C4-2B (cell line): ENCODE measurements around the gene TMED1.

Experiments used
- ZFX ChIP-seq: fragments of 450-650 bp; IDR thresholded peaks from 2 replicates; pipeline ENCODE4 v1.6.1; 2017
- TF ChIP-seq, protein P1 (sequence below): fragments of 450-650 bp; conservative IDR thresholded peaks from 2 replicates; pipeline ENCODE4 v1.5.1; 2017; ENCODE audit warnings: mild to moderate bottlenecking

DNA sequence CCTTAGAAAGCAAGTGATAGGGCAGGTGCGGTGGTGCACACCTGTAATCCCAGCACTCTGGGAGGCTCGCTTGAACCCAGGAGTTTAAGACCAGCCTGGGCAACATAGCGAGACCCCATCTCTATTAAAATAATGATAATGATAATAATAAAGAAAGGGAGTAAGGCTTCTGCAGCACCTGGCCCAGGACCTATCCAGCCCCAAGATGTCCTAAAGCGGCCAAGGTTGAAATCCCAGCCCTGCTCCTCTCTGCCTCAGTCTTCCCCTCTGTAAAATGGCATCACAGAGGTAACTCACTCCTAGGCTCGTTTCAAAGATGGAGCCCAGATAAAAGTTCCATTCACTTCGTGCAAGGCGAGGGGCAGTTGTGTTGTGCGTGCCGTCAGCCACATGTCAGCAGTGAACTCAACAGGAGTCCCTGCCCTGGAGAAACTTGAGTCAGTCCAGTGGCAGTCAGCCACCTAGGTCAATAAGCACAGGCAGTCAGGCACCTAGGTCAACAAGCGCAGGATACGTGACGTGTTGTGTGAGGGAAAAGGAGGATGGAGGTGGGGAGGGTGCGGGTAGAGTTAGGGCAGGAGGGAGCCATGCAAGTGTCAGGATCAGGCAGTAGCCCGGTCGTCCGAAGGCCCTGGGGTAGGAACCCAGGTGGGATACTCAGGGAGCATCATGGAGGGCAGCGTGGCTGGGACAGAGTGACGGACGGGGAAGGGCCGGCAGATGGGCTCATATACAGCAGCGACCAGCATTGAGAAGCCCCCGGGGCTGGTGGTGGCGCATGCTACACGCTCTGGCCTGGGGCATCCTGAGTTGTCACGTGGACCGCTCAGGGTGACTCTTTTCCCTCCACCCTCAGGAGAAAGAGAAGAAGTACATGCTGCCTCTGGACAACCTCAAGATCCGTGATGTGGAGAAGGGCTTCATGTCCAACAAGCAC lies 16.6 kb downstream of the TMED1 start:
- TF ChIP-seq, protein P1, sequence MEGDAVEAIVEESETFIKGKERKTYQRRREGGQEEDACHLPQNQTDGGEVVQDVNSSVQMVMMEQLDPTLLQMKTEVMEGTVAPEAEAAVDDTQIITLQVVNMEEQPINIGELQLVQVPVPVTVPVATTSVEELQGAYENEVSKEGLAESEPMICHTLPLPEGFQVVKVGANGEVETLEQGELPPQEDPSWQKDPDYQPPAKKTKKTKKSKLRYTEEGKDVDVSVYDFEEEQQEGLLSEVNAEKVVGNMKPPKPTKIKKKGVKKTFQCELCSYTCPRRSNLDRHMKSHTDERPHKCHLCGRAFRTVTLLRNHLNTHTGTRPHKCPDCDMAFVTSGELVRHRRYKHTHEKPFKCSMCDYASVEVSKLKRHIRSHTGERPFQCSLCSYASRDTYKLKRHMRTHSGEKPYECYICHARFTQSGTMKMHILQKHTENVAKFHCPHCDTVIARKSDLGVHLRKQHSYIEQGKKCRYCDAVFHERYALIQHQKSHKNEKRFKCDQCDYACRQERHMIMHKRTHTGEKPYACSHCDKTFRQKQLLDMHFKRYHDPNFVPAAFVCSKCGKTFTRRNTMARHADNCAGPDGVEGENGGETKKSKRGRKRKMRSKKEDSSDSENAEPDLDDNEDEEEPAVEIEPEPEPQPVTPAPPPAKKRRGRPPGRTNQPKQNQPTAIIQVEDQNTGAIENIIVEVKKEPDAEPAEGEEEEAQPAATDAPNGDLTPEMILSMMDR, result no peak
- TF ChIP-seq ZFX, result no peak
